Measurements from ENCODE around the gene VAV3. TPM values are rescaled to one million over a fixed set of nuclear protein-coding genes. Genes with fewer than 3 reads are reported as not detected.

The VAV3 gene
- total and polyA plus RNA-seq, 2 donors (not counting 1 experiment from before 2014, with no cell fraction given): not detected

DNA sequence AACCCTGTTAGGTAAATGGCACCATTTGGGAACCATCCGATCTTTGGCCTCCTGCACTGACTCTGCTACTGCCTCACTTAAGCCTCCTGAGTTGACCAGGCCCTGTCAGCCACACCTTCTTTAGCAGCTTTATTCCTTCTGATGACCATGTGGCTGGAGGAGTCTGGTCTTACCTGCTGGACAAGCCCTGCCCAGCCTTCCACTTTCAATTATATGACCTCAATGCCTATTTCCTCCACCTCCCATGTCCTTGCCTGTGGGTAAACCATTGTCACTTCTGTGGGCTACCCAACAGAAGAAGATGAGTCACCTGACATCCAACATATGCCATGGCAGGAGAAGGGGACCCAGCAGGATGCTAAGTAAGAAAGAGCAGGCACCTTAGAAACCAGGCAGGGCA is 430.3 kb downstream of the VAV3 start:
- H3K79me2 ChIP-seq (ENCODE audit: control insufficient read depth, insufficient read depth, low read length): no peaks in the 10 kb centered on the region
- H3K4me2 ChIP-seq (ENCODE audit: extremely low read depth, insufficient read depth, low read length): no peak overlapping the region
- TF ChIP-seq, protein P1, sequence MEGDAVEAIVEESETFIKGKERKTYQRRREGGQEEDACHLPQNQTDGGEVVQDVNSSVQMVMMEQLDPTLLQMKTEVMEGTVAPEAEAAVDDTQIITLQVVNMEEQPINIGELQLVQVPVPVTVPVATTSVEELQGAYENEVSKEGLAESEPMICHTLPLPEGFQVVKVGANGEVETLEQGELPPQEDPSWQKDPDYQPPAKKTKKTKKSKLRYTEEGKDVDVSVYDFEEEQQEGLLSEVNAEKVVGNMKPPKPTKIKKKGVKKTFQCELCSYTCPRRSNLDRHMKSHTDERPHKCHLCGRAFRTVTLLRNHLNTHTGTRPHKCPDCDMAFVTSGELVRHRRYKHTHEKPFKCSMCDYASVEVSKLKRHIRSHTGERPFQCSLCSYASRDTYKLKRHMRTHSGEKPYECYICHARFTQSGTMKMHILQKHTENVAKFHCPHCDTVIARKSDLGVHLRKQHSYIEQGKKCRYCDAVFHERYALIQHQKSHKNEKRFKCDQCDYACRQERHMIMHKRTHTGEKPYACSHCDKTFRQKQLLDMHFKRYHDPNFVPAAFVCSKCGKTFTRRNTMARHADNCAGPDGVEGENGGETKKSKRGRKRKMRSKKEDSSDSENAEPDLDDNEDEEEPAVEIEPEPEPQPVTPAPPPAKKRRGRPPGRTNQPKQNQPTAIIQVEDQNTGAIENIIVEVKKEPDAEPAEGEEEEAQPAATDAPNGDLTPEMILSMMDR (conservative IDR thresholded peaks at IDR 0.05 in 1 of 2, IDR thresholded peaks at IDR 0.05 in 1 of 2; ENCODE audit: low read depth in 1 of 2, low read length in 2 of 2): no peak
- no peak for TF ChIP-seq EZH2 (IDR thresholded peaks at IDR 0.05; ENCODE audit: low read length, missing control alignments)
- H3K27me3 ChIP-seq (ENCODE audit: control insufficient read depth, insufficient read depth, low read length): no peaks in the 10 kb centered on the region
- H2AFZ ChIP-seq (ENCODE audit: low read length): no peak overlapping the region
- DNase-seq (ENCODE audit: low read depth in 2 of 2): no peak
- no peak overlapping the region for H3K4me3 ChIP-seq (replicated peaks in 1 of 4; ENCODE audit: control extremely low read depth in 1 of 4, insufficient read depth in 1 of 4, low read depth in 3 of 4, low read length in 4 of 4)
- H3K9ac ChIP-seq (ENCODE audit: insufficient read depth, low read length): no peak overlapping the region
- no peaks in the 10 kb centered on the region for H3K4me1 ChIP-seq (ENCODE audit: control insufficient read depth, extremely low read depth, insufficient read depth, low read length)
- H3K9me3 ChIP-seq (ENCODE audit: control insufficient read depth, insufficient read depth, low read depth, low read length): no peaks in the 10 kb centered on the region
- H4K20me1 ChIP-seq (ENCODE audit: control insufficient read depth, extremely low read depth, insufficient read depth, low read length): no peaks in the 10 kb centered on the region
- no peak overlapping the region for H3K27ac ChIP-seq (ENCODE audit: insufficient read depth, low read length)
- no peaks in the 10 kb centered on the region for H3K36me3 ChIP-seq (ENCODE audit: control insufficient read depth, insufficient read depth, low read length)

DNA sequence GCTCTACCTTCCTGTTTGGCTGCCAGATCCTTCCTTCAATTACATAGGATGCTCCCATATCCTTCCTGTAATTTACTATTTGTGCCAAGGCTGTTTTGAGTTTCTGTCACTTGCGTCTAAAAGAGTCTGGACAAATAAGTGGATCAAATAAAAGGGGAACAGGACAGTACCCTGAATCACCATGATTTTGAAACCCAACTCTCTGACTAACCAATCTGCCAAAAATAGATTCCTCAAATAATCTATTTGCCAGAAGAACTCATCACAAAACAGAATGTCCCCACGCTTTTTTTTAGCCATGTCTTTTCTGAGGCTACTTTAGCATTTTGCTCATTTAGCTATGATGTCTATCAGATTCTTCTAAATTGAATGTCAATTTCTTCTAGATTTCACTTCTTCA is 431.5 kb downstream of the VAV3 start:
- no peak overlapping the region for H2AFZ ChIP-seq (ENCODE audit: low read length)
- H3K4me3 ChIP-seq (replicated peaks in 1 of 4; ENCODE audit: control extremely low read depth in 1 of 4, insufficient read depth in 1 of 4, low read depth in 3 of 4, low read length in 4 of 4): no peak overlapping the region
- H4K20me1 ChIP-seq (ENCODE audit: control insufficient read depth, extremely low read depth, insufficient read depth, low read length): no peaks in the 10 kb centered on the region
- no peaks in the 10 kb centered on the region for H3K79me2 ChIP-seq (ENCODE audit: control insufficient read depth, insufficient read depth, low read length)
- no peaks in the 10 kb centered on the region for H3K9me3 ChIP-seq (ENCODE audit: control insufficient read depth, insufficient read depth, low read depth, low read length)
- H3K9ac ChIP-seq (ENCODE audit: insufficient read depth, low read length): no peak overlapping the region
- DNase-seq (ENCODE audit: low read depth in 2 of 2): no peak
- H3K27me3 ChIP-seq (ENCODE audit: control insufficient read depth, insufficient read depth, low read length): no peaks in the 10 kb centered on the region
- no peak overlapping the region for H3K27ac ChIP-seq (ENCODE audit: insufficient read depth, low read length)
- no peak overlapping the region for H3K4me2 ChIP-seq (ENCODE audit: extremely low read depth, insufficient read depth, low read length)
- H3K36me3 ChIP-seq (ENCODE audit: control insufficient read depth, insufficient read depth, low read length): no peaks in the 10 kb centered on the region
- no peaks in the 10 kb centered on the region for H3K4me1 ChIP-seq (ENCODE audit: control insufficient read depth, extremely low read depth, insufficient read depth, low read length)
- no peak for TF ChIP-seq EZH2 (IDR thresholded peaks at IDR 0.05; ENCODE audit: low read length, missing control alignments)
- TF ChIP-seq, protein P1 (conservative IDR thresholded peaks at IDR 0.05 in 1 of 2, IDR thresholded peaks at IDR 0.05 in 1 of 2; ENCODE audit: low read depth in 1 of 2, low read length in 2 of 2): no peak

DNA sequence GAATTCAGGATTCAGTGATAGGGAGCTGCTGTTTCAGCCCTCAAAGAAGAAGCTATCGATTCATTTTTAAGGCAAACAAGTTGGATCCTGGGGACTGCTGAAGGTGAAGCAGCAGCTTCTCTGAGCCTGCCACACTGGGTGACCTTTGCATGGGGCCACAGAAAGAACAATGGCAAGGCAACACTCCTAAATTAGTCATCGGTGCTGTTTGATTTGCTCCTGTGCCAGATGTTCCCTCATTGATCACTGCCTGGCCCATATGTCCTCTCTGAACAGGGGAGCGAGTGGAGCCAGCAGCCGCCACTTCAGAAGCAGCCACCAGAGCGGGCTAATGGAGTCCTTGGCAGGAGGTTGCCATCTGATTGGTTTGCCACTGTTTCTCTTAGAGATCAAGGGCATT is 432.7 kb downstream of the VAV3 start:
- TF ChIP-seq, protein P1 (conservative IDR thresholded peaks at IDR 0.05 in 1 of 2, IDR thresholded peaks at IDR 0.05 in 1 of 2; ENCODE audit: low read depth in 1 of 2, low read length in 2 of 2): no peak
- no peak for TF ChIP-seq EZH2 (IDR thresholded peaks at IDR 0.05; ENCODE audit: low read length, missing control alignments)

More for the DNA sequence above, 432.7 kb downstream of the VAV3 start:
- Histone ChIP-seq H4K20me1 (ENCODE audit: control insufficient read depth, extremely low read depth, insufficient read depth, low read length) (no peaks in the 10 kb centered on the region), H3K4me1 (ENCODE audit: control insufficient read depth, extremely low read depth, insufficient read depth, low read length) (no peaks in the 10 kb centered on the region), H3K27me3 (ENCODE audit: control insufficient read depth, insufficient read depth, low read length) (no peaks in the 10 kb centered on the region), H3K4me3 (replicated peaks in 1 of 4; ENCODE audit: control extremely low read depth in 1 of 4, insufficient read depth in 1 of 4, low read depth in 3 of 4, low read length in 4 of 4) (no peak overlapping the region), H3K36me3 (ENCODE audit: control insufficient read depth, insufficient read depth, low read length) (no peaks in the 10 kb centered on the region), H3K79me2 (ENCODE audit: control insufficient read depth, insufficient read depth, low read length) (no peaks in the 10 kb centered on the region), H3K9ac (ENCODE audit: insufficient read depth, low read length) (no peak overlapping the region), H3K27ac (ENCODE audit: insufficient read depth, low read length) (no peak overlapping the region), H3K4me2 (ENCODE audit: extremely low read depth, insufficient read depth, low read length) (no peak overlapping the region), H2AFZ (ENCODE audit: low read length) (no peak overlapping the region), H3K9me3 (ENCODE audit: control insufficient read depth, insufficient read depth, low read depth, low read length) (no peaks in the 10 kb centered on the region)
- DNase-seq (ENCODE audit: low read depth in 2 of 2): peak in 1 of 2 donors; percentile 19

Measured in fibroblast of lung (primary cell).